Neural crest cell (in vitro differentiated cells): ENCODE data around the gene RPL18A. TPM values are rescaled to one million over a fixed set of nuclear protein-coding genes. Genes with fewer than 3 reads are reported as not detected.

Experiments used
- DNase-seq: peaks from one replicate; pipeline ENCODE4 v3.0.0; 2021; ENCODE audit warnings: low read depth, mixed read lengths, low spot score
- H3K27ac Mint-ChIP-seq: one replicate; pipeline ENCODE4 v1.8.0; 2021; ENCODE audit warnings: mild to moderate bottlenecking, mixed read lengths; ENCODE audit not compliant: unreplicated experiment
- H3K27me3 Mint-ChIP-seq: 2 replicates; pipeline ENCODE4 v1.8.0; 2021; ENCODE audit warnings: low read depth, mild to moderate bottlenecking, mixed read lengths
- H3K36me3 Mint-ChIP-seq: 2 replicates; pipeline ENCODE4 v1.8.0; 2021; ENCODE audit warnings: low read depth, mild to moderate bottlenecking, mixed read lengths
- H3K4me1 Mint-ChIP-seq: 2 replicates; pipeline ENCODE4 v1.8.0; 2021; ENCODE audit warnings: mixed read lengths
- H3K4me3 Mint-ChIP-seq: one replicate; pipeline ENCODE4 v1.8.0; 2021; ENCODE audit warnings: mild to moderate bottlenecking, mixed read lengths
- H3K9me3 Mint-ChIP-seq: 2 replicates; pipeline ENCODE4 v1.8.0; 2021; ENCODE audit warnings: mixed read lengths
- total RNA-seq: library from RNA; stranded (reverse); gene quantifications from 2 replicates; pipeline ENCODE4 v1.2.1, GENCODE V29; 2021
- TF ChIP-seq, protein P1 (sequence below): fragments of 200-600 bp; sonication (generic); conservative IDR thresholded peaks from 2 replicates; pipeline ENCODE4 v1.5.0; 2021; ENCODE audit warnings: antibody characterized with exemption, mild to moderate bottlenecking

Gene RPL18A
- total RNA-seq, 1 donor from 2014 or later = 2,184 TPM

DNA sequence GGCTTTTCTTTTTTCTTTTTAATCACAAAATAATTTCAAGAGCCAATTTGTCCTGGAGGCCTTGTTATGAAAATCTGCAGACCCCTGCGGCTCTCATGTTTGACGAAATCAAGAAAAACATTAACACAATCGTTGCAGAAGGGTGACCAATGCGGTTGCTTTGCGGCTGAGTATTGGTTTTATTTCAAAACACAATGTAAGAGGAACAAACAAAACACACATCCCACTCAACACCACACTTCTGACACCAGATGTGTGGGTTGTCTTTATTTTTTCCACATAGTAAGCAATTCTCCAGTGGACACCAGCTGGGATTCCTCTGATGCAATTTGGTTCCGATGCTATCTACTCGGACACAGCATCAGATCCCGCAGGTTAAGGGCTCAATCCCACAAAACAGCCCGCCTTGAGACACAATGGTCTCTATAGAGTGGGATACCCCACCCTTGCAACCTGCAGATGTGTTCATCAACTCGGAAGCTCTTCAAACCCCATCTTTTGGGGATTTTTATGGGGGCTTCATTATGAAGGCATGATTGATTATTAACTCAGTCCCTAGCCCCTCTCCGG, 51.2 kb downstream of the RPL18A start:
- H3K36me3 Mint-ChIP-seq = no peaks in the 10 kb centered on the region
- no peaks in the 10 kb centered on the region for H3K27me3 Mint-ChIP-seq

More for the DNA sequence above, 51.2 kb downstream of the RPL18A start:
- DNase-seq = no peak
- TF ChIP-seq, protein P1, sequence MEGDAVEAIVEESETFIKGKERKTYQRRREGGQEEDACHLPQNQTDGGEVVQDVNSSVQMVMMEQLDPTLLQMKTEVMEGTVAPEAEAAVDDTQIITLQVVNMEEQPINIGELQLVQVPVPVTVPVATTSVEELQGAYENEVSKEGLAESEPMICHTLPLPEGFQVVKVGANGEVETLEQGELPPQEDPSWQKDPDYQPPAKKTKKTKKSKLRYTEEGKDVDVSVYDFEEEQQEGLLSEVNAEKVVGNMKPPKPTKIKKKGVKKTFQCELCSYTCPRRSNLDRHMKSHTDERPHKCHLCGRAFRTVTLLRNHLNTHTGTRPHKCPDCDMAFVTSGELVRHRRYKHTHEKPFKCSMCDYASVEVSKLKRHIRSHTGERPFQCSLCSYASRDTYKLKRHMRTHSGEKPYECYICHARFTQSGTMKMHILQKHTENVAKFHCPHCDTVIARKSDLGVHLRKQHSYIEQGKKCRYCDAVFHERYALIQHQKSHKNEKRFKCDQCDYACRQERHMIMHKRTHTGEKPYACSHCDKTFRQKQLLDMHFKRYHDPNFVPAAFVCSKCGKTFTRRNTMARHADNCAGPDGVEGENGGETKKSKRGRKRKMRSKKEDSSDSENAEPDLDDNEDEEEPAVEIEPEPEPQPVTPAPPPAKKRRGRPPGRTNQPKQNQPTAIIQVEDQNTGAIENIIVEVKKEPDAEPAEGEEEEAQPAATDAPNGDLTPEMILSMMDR = no peak
- no peak overlapping the region for H3K4me3 Mint-ChIP-seq
- no peaks in the 10 kb centered on the region for H3K4me1 Mint-ChIP-seq
- no peaks in the 10 kb centered on the region for H3K9me3 Mint-ChIP-seq
- H3K27ac Mint-ChIP-seq = no peak overlapping the region

Other genes with a start within 250 kb of the RPL18A start
- gene UNC13A, start 171.6 kb upstream of the RPL18A start, total RNA-seq = 5.7 and 6.4 TPM in 2 replicates
- 91.8 and 93.4 TPM in 2 replicates for gene MAP1S, start 140.4 kb upstream of the RPL18A start, total RNA-seq
- 10.8 and 12.2 TPM in 2 replicates for gene FCHO1, start 108.4 kb upstream of the RPL18A start, total RNA-seq
- gene B3GNT3, start 64.8 kb upstream of the RPL18A start, total RNA-seq = not detected in 2 replicates
- gene INSL3, start 38.4 kb upstream of the RPL18A start, total RNA-seq = not detected in 2 replicates
- 1.3 and 1.6 TPM in 2 replicates for gene JAK3, start 11.9 kb upstream of the RPL18A start, total RNA-seq
- not detected in 2 replicates for gene SLC5A5, start 12.0 kb downstream of the RPL18A start, total RNA-seq
- 122 and 126 TPM in 2 replicates for gene CCDC124, start 73.1 kb downstream of the RPL18A start, total RNA-seq
- gene KCNN1, start 107.2 kb downstream of the RPL18A start, total RNA-seq = 6.2 and 6.5 TPM in 2 replicates
- 0.56 and 1.2 TPM in 2 replicates for gene ARRDC2, start 148.3 kb downstream of the RPL18A start, total RNA-seq
- gene IL12RB1, start 227.0 kb downstream of the RPL18A start, total RNA-seq = not detected in 2 replicates
- 12.6 and 13.4 TPM in 2 replicates for gene MAST3, start 237.9 kb downstream of the RPL18A start, total RNA-seq